H1 (cell line): Measurements from ENCODE around the gene ERCC6L. TPM values are rescaled to one million over a fixed set of nuclear protein-coding genes. Genes with fewer than 3 reads are reported as not detected.

Experiments
- CTCF ChIA-PET: fragments of 300-600 bp; sonication (Branson Sonifier 250); formaldehyde crosslinking; loops from one replicate; lab custom pipeline; 2021; ENCODE audit not compliant: partially characterized antibody; lab: Charles Lee
- POLR2A ChIA-PET: fragments of 300-600 bp; sonication (Branson Sonifier 250); formaldehyde crosslinking; loops from one replicate; lab custom pipeline; 2021; ENCODE audit warnings: inconsistent platforms; ENCODE audit not compliant: partially characterized antibody; lab: Charles Lee
- DNase-seq, 2 experiments: peaks; one replicate each; pipeline versions ENCODE4 v3.0.0 to v3.0.0-alpha.2; 2010 to 2022; ENCODE audit warnings: low spot score in 2 of 2, low read depth in 1 of 2, mixed read lengths in 1 of 2
- FAIRE-seq: peaks from 2 replicates; lab custom pipeline; 2011; peaks lifted over from hg19 to GRCh38; lab: Jason Lieb, UNC
- H2AFZ ChIP-seq: 2 replicates; pipeline ENCODE4 v1.8.1; 2012; ENCODE audit warnings: low read length, inconsistent platforms
- H2AK5ac ChIP-seq: 2 replicates; pipeline ENCODE4 v1.6.1; 2013; ENCODE audit warnings: low read depth, low read length
- H2BK120ac ChIP-seq: replicated peaks from 2 replicates; pipeline ENCODE3; 2013; ENCODE audit warnings: low read depth, low read length, inconsistent platforms
- H2BK12ac ChIP-seq: 2 replicates; pipeline ENCODE4 v1.6.1; 2013; ENCODE audit warnings: low read depth, low read length
- H2BK15ac ChIP-seq: 2 replicates; pipeline ENCODE4 v1.6.1; 2013; ENCODE audit warnings: low read length
- H2BK20ac ChIP-seq: 2 replicates; pipeline ENCODE4 v1.6.1; 2013; ENCODE audit warnings: low read length
- H2BK5ac ChIP-seq: 2 replicates; pipeline ENCODE4 v1.6.1; 2013; ENCODE audit warnings: low read depth, low read length
- H3K14ac ChIP-seq: 2 replicates; pipeline ENCODE4 v1.6.1; 2013; ENCODE audit warnings: inconsistent platforms; ENCODE audit not compliant: insufficient read length
- H3K18ac ChIP-seq: 2 replicates; pipeline ENCODE4 v1.6.1; 2013; ENCODE audit warnings: low read length; ENCODE audit errors: extremely low read depth
- H3K23ac ChIP-seq: 2 replicates; pipeline ENCODE4 v1.6.1; 2013; ENCODE audit warnings: inconsistent platforms; ENCODE audit not compliant: insufficient read length
- H3K23me2 ChIP-seq: 2 replicates; pipeline ENCODE4 v1.6.1; 2013; ENCODE audit warnings: low read depth, low read length
- H3K27ac ChIP-seq: 2 replicates; pipeline ENCODE4 v1.6.1; 2011; ENCODE audit warnings: low read depth, low read length, inconsistent platforms
- H3K27me3 ChIP-seq, 4 experiments: replicated peaks in 1 of 4; 1 replicate in 1 of 4; 2 replicates in 3 of 4; pipeline versions ENCODE4 v1.6.1 to v1.8.1; 2011 to 2013; ENCODE audit warnings: low read length in 3 of 4, mild to moderate bottlenecking in 3 of 4, inconsistent platforms in 2 of 4, mixed read lengths in 2 of 4, moderate library complexity in 1 of 4; ENCODE audit not compliant: control insufficient read depth in 3 of 4, insufficient read depth in 3 of 4; ENCODE audit errors: extremely low read depth in 1 of 4
- H3K36me3 ChIP-seq, 4 experiments: 2 replicates each; pipeline versions ENCODE4 v1.6.1 to v1.8.1; 2011 to 2013; ENCODE audit warnings: mild to moderate bottlenecking in 4 of 4, low read length in 3 of 4, moderate library complexity in 2 of 4, control low read depth in 1 of 4, inconsistent platforms in 1 of 4; ENCODE audit not compliant: insufficient read depth in 4 of 4, control insufficient read depth in 2 of 4
- H3K4ac ChIP-seq: replicated peaks from 2 replicates; pipeline ENCODE3; 2013; ENCODE audit warnings: low read length, low read depth, mixed read lengths, inconsistent platforms; ENCODE audit not compliant: insufficient read length
- H3K4me1 ChIP-seq, 4 experiments: replicated peaks in 1 of 4; 1 replicate in 1 of 4; 2 replicates in 3 of 4; pipeline versions ENCODE4 v1.6.1 to v1.8.1; 2011 to 2013; ENCODE audit warnings: low read length in 3 of 4, inconsistent platforms in 2 of 4, mixed read lengths in 1 of 4; ENCODE audit not compliant: insufficient read depth in 4 of 4, control insufficient read depth in 3 of 4
- H3K4me2 ChIP-seq, 2 experiments: 2 replicates each; pipeline versions ENCODE4 v1.6.1 to v1.8.1; 2011 to 2013; ENCODE audit warnings: low read depth in 2 of 2, low read length in 2 of 2, control low read depth in 1 of 2, inconsistent platforms in 1 of 2, mild to moderate bottlenecking in 1 of 2; ENCODE audit not compliant: insufficient read depth in 1 of 2
- H3K4me3 ChIP-seq, 4 experiments: fragments of 200-600, 300-600 bp in 1 of 4; sonication (generic), shearing (Covaris generic), sonication (Bioruptor Twin) in 1 of 4; 2 replicates each; pipeline versions ENCODE4 v1.5.1 to v1.8.1; 2011 to 2016; ENCODE audit warnings: low read length in 4 of 4, low read depth in 3 of 4, control low read depth in 2 of 4, inconsistent platforms in 2 of 4, mild to moderate bottlenecking in 2 of 4, mixed read lengths in 1 of 4, moderate library complexity in 1 of 4; ENCODE audit not compliant: insufficient read depth in 2 of 4; ENCODE audit errors: extremely low read depth in 1 of 4
- H3K56ac ChIP-seq: replicated peaks from 2 replicates; pipeline ENCODE3; 2013; ENCODE audit warnings: low read depth, mild to moderate bottlenecking, mixed read lengths, low read length, inconsistent platforms; ENCODE audit not compliant: insufficient read length
- H3K79me1 ChIP-seq: 2 replicates; pipeline ENCODE4 v1.6.1; 2013; ENCODE audit warnings: low read depth, low read length, control low read depth
- H3K79me2 ChIP-seq, 2 experiments: 2 replicates each; pipeline versions ENCODE4 v1.6.1 to v1.8.1; 2012 to 2013; ENCODE audit warnings: low read length in 2 of 2, mild to moderate bottlenecking in 2 of 2, inconsistent platforms in 1 of 2; ENCODE audit not compliant: insufficient read depth in 2 of 2, control insufficient read depth in 1 of 2
- H3K9ac ChIP-seq, 4 experiments: replicated peaks in 1 of 4; 1 replicate in 1 of 4; 2 replicates in 3 of 4; pipeline versions ENCODE4 v1.6.1 to v1.8.1; 2011 to 2013; ENCODE audit warnings: low read depth in 3 of 4, low read length in 3 of 4, control low read depth in 2 of 4, mild to moderate bottlenecking in 2 of 4, moderate library complexity in 2 of 4, inconsistent platforms in 1 of 4; ENCODE audit errors: extremely low read depth in 1 of 4
- H3K9me3 ChIP-seq, 2 experiments: 2 replicates each; pipeline versions ENCODE4 v1.6.1 to v1.8.1; 2012 to 2013; ENCODE audit warnings: mild to moderate bottlenecking in 2 of 2, moderate library complexity in 2 of 2, control low read depth in 1 of 2, inconsistent platforms in 1 of 2, low read depth in 1 of 2, low read length in 1 of 2, mixed read lengths in 1 of 2; ENCODE audit not compliant: insufficient read depth in 2 of 2
- H4K20me1 ChIP-seq, 2 experiments: replicated peaks in 1 of 2; 2 replicates each; pipeline versions ENCODE3 to v1.8.1; 2011 to 2013; ENCODE audit warnings: inconsistent platforms in 2 of 2, low read length in 2 of 2, mild to moderate bottlenecking in 1 of 2; ENCODE audit not compliant: insufficient read depth in 2 of 2, control insufficient read depth in 1 of 2
- H4K5ac ChIP-seq: 2 replicates; pipeline ENCODE4 v1.6.1; 2013; ENCODE audit warnings: low read length, low read depth, mixed read lengths, inconsistent platforms; ENCODE audit not compliant: insufficient read length
- H4K8ac ChIP-seq: 2 replicates; pipeline ENCODE4 v1.8.0; 2013; ENCODE audit warnings: mild to moderate bottlenecking, moderate library complexity, low read length, inconsistent platforms; ENCODE audit not compliant: insufficient read depth; ENCODE audit errors: extremely low read depth
- H4K91ac ChIP-seq: replicated peaks from 2 replicates; pipeline ENCODE3; 2013; ENCODE audit warnings: low read length, mixed read lengths, inconsistent platforms; ENCODE audit not compliant: insufficient read length
- KDM1A ChIP-seq: fragments of 200-600, 300-600 bp; sonication (generic); IDR thresholded peaks from 2 replicates; pipeline ENCODE4 v1.7.1; 2016; ENCODE audit warnings: mild to moderate bottlenecking, low read length, borderline replicate concordance
- RFX5 ChIP-seq: IDR thresholded peaks from 2 replicates; pipeline ENCODE4 v1.6.1; 2011; ENCODE audit warnings: low read depth, low read length, improper control_type of control experiment, borderline replicate concordance
- SAP30 ChIP-seq: fragments of 300-600 bp; sonication (generic); IDR thresholded peaks from 2 replicates; pipeline ENCODE4 v1.7.1; 2012; ENCODE audit warnings: low read length, moderate library complexity, mild to moderate bottlenecking, inconsistent platforms; ENCODE audit not compliant: insufficient read depth, insufficient replicate concordance
- SIN3A ChIP-seq, 2 experiments: IDR thresholded peaks in 1 of 2; conservative IDR thresholded peaks in 1 of 2; 2 replicates each; pipeline ENCODE4 v1.6.1; 2011 to 2012; ENCODE audit warnings: low read length in 2 of 2, improper control_type of control experiment in 1 of 2, low read depth in 1 of 2, mild to moderate bottlenecking in 1 of 2
- WGBS, 2 experiments: shearing (Covaris generic) in 1 of 2; methylation state at CpG; one replicate each; pipeline versions ENCODE4 v1.1.6 to v1.1.7; 2013 to 2015; ENCODE audit warnings: low lambda C conversion rate in 2 of 2, mixed read lengths in 2 of 2, inconsistent platforms in 1 of 2, low coverage in 1 of 2, missing lambda C conversion rate in 1 of 2; ENCODE audit not compliant: insufficient replicate concordance in 2 of 2, insufficient coverage in 1 of 2, insufficient read length in 1 of 2; ENCODE audit errors: extremely low coverage in 1 of 2, missing lambda C conversion rate in 1 of 2; 5-methylcytosine and 5-hydroxymethylcytosine counted together
- polyA plus RNA-seq, 7 experiments: library from polyadenylated mRNA; depleted of rRNA in 3 of 7; stranded (reverse) in 5 of 7; unstranded in 2 of 7; fragments of >200 nt in 5 of 7; fragments of 200-250 nt in 2 of 7; gene quantifications; 1 replicate in 5 of 7; 2 replicates in 1 of 7; 4 replicates in 1 of 7; pipeline versions ENCODE4 v1.2.1 to v1.2.3, GENCODE V29; 2011 to 2013; ENCODE audit warnings: missing spikeins in 2 of 7, mixed read lengths in 2 of 7
- total RNA-seq: library from RNA; stranded (reverse); fragmentation: NEBNext Ultra II Directional; extraction: Animal tissue kit (Norgen Biotek cat#: 25700); gene quantifications from 2 replicates; pipeline ENCODE4 v1.2.1, GENCODE V29; 2021

Gene ERCC6L
- total and polyA plus RNA-seq, 2 of the 8 experiments (the other 6 are each of a cell fraction or from before 2014, with no cell fraction given) = 4.0 to 23.9 TPM

GRCh38 chrX:72274526-72274925 lies 35.7 kb upstream of the ERCC6L start:
- peaks cover 0 to 28% of the 10 kb centered on the region in 2 experiments; a peak in 3 of 4 replicates for H3K79me2 ChIP-seq

More at GRCh38 chrX:72274526-72274925, 35.7 kb upstream of the ERCC6L start:
- TF ChIP-seq SAP30 (no peak), KDM1A (no peak), SIN3A (conservative IDR thresholded peaks at IDR 0.05 in 1 of 2, IDR thresholded peaks at IDR 0.05 in 1 of 2; ENCODE audit: low read depth in 1 of 2, low read length in 2 of 2) (no peak), RFX5 (no peak)
- no peak overlapping the region for H2BK120ac ChIP-seq
- H2AK5ac ChIP-seq = no peak overlapping the region
- H3K36me3 ChIP-seq = peaks cover 34 to 66% (median 58%) of the 10 kb centered on the region in 4 experiments
- no peak overlapping the region for H4K5ac ChIP-seq
- H2BK5ac ChIP-seq = no peak overlapping the region
- H4K8ac ChIP-seq = no peak overlapping the region
- no peak overlapping the region for H4K91ac ChIP-seq
- ChIA-PET POLR2A (interaction anchor here (0.8 to 3.4 kb wide), 8 partner anchors 8 to 36 kb away, joined by 3 to 27 read pairs (median 4); partner anchors contain the start of gene ERCC6L), CTCF (no interaction called here)
- H3K4me3 ChIP-seq = peak overlapping the region in 1 of 4 experiments; percentile 91; a peak in 2 of 8 replicates
- peaks cover 0 to 13% of the 10 kb centered on the region in 2 experiments for H4K20me1 ChIP-seq
- H3K9ac ChIP-seq = no peak overlapping the region; a peak in 1 of 7 replicates
- no peak overlapping the region for H3K56ac ChIP-seq
- no peak overlapping the region for H3K14ac ChIP-seq
- no peaks in the 10 kb centered on the region for H3K9me3 ChIP-seq
- H3K27me3 ChIP-seq = no peaks in the 10 kb centered on the region
- peak overlapping the region; percentile 74 to 84; a peak in 2 of 4 replicates for H3K4me2 ChIP-seq
- H2BK20ac ChIP-seq = no peak overlapping the region
- H3K4me1 ChIP-seq = peaks cover 0 to 6% (median 0%) of the 10 kb centered on the region in 4 experiments; a peak in 2 of 7 replicates
- H3K4ac ChIP-seq = no peak overlapping the region
- no peak overlapping the region for H3K27ac ChIP-seq
- H3K23ac ChIP-seq = no peak overlapping the region
- H3K18ac ChIP-seq = no peak overlapping the region
- no peaks in the 10 kb centered on the region for H3K79me1 ChIP-seq
- no peak overlapping the region for H2BK15ac ChIP-seq
- H2AFZ ChIP-seq = no peak overlapping the region
- FAIRE-seq = no peak
- no peak overlapping the region for H2BK12ac ChIP-seq
- DNase-seq = no peak
- H3K23me2 ChIP-seq = peaks cover 6% of the 10 kb centered on the region; the same call in 1 of the 2 replicates
- 92% methylated on average over 4 of the region's 5 CpGs; no CpG with 5 or more reads in 1 of the 2 experiments for WGBS, 2 experiments
